HL-60 (cell line): ENCODE data around the gene LOXL3.
"Not testable (repeated sequence)": the region's sequence is repeated elsewhere in the genome, so short reads cannot be mapped to it uniquely, and the experiment has no call there.

Experiments
- DNase-seq, 2 experiments: peaks; one replicate each; pipeline ENCODE4 v3.0.0-alpha.2; 2010 to 2020; ENCODE audit warnings: low read depth in 1 of 2, low spot score in 1 of 2
- H3K27ac ChIP-seq: fragments of 250-450 bp; sonication (Bioruptor Pico); replicated peaks from 2 replicates; pipeline ENCODE4 v1.5.1; 2020; ENCODE audit warnings: mild to moderate bottlenecking, moderate library complexity
- H3K27me3 ChIP-seq: fragments of 250-450 bp; sonication (Bioruptor Pico); 2 replicates; pipeline ENCODE4 v1.5.1; 2021; ENCODE audit warnings: mild to moderate bottlenecking, moderate library complexity; ENCODE audit not compliant: insufficient read depth, poor library complexity, severe bottlenecking
- H3K4me3 ChIP-seq: replicated peaks from 2 replicates; pipeline ENCODE4 v1.5.1; 2011; ENCODE audit warnings: mild to moderate bottlenecking, control low read depth, low read length; ENCODE audit not compliant: insufficient read depth
- CTCF ChIP-seq: IDR thresholded peaks from one replicate; pipeline ENCODE4 v1.5.1; 2011; ENCODE audit warnings: low read length, control low read depth, inconsistent platforms; ENCODE audit not compliant: insufficient read depth
- GABPA ChIP-seq: IDR thresholded peaks from 2 replicates; pipeline ENCODE4 v1.6.1; 2012; ENCODE audit warnings: low read depth
- POLR2AphosphoS5 ChIP-seq: IDR thresholded peaks from 2 replicates; pipeline ENCODE4 v1.6.1; 2012; ENCODE audit warnings: low read depth
- REST ChIP-seq: IDR thresholded peaks from 2 replicates; pipeline ENCODE4 v1.6.1; 2012; ENCODE audit warnings: low read depth; ENCODE audit not compliant: insufficient replicate concordance
- SPI1 ChIP-seq: IDR thresholded peaks from 2 replicates; pipeline ENCODE4 v1.6.1; 2012; ENCODE audit warnings: low read depth, mild to moderate bottlenecking, borderline replicate concordance

Gene LOXL3

GRCh38 chr2:74488643-74489481 lies 64.9 kb downstream of the LOXL3 start:
- DNase-seq, result no peak
- H3K27me3 ChIP-seq, result no peaks in the 10 kb centered on the region
- no peak overlapping the region for H3K27ac ChIP-seq
- TF ChIP-seq REST, result no peak
- no peak for TF ChIP-seq SPI1
- TF ChIP-seq CTCF, result no peak
- TF ChIP-seq GABPA, result no peak
- no peak for TF ChIP-seq POLR2AphosphoS5
- H3K4me3 ChIP-seq, result no peak overlapping the region

GRCh38 chr2:74486141-74486540 lies 67.6 kb downstream of the LOXL3 start:
- no peak for DNase-seq
- no peak for TF ChIP-seq POLR2AphosphoS5
- no peak for TF ChIP-seq CTCF
- TF ChIP-seq SPI1, result no peak
- Histone ChIP-seq H3K27ac (no peak overlapping the region), H3K27me3 (no peaks in the 10 kb centered on the region), H3K4me3 (no peak overlapping the region)

GRCh38 chr2:74483675-74484164 lies 70.0 kb downstream of the LOXL3 start:
- H3K27ac ChIP-seq, result peak overlapping the region; percentile 75
- H3K27me3 ChIP-seq, DNase-seq: not testable (repeated sequence)
- H3K4me3 ChIP-seq, result peak overlapping the region; percentile 91

GRCh38 chr2:74482801-74483674 lies 70.7 kb downstream of the LOXL3 start, which contains the start of the genes CCDC142 and TTC31:
TSS of gene CCDC142 (minus strand) at chr2:74482998. CDS start at chr2:74482837, 161 bp downstream.
TSS of gene TTC31 (plus strand) at chr2:74483081. CDS start at chr2:74483096, 15 bp downstream.
- H3K27ac ChIP-seq, result peak within 1 kb of the TSS; percentile 75
- peak in 1 of 2 experiments; percentile 98 for DNase-seq
- peak; percentile 87 for TF ChIP-seq GABPA
- TF ChIP-seq SPI1, result no peak
- TF ChIP-seq POLR2AphosphoS5, result peak; percentile 47; the same call in 1 of the 2 replicates
- TF ChIP-seq CTCF, result peak; percentile 92
- peak within 1 kb of the TSS; percentile 91 for H3K4me3 ChIP-seq
- H3K27me3 ChIP-seq, result no peaks in the 10 kb centered on the region
